ENCODE measurements around the gene GAB2. TPM values are rescaled to one million over a fixed set of nuclear protein-coding genes. Genes with fewer than 3 reads are reported as not detected.
"Not testable (repeated sequence)": the region's sequence is repeated elsewhere in the genome, so short reads cannot be mapped to it uniquely, and the experiment has no call there.

Gene GAB2
- polyA plus RNA-seq, 3 donors: 2.8 to 39.4 (median 4.4) TPM

DNA sequence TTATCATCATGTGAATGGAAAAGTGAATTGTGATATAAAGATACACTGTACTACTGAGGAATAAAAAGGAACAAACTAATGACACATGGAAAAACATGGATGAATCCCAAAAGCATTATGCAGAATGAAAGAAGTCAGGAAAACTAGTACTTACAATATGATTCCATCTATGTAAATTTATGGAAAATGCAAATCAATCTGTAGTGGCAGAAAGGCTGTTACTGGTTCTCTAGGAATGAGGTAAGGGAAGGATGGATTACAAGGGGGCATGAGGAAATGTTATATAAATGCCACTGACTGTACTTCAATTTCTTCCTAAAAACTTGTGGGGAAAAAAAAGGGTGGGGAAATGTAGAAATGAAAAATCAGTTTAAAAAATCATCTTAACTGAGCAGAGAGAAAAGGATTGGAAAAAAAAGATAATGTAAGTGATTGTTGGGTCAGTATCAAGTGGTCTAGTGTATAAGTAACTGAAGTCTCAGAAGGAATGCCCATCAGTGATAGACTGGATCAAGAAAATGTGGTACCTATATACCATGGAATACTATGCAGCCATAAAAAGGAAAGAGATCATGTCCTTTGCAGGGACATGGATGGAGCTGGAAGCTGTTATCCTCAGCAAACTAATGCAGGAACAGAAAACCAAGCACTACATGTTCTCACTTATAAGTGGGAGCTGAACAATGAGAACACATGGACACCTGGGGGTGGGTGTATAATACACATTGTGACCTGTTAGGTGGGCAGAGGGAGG, 180.2 kb downstream of the GAB2 start:
- H3K79me2 ChIP-seq (ENCODE audit: insufficient read depth, low read length): peaks cover 34% of the 10 kb centered on the region
- Mint-ChIP-seq H3K27me3 (ENCODE audit: low read depth in 3 of 3) (no peaks in the 10 kb centered on the region), H3K9me3 (peaks cover 9 to 19% (median 15%) of the 10 kb centered on the region in 7 donors), H3K36me3 (peaks cover 60 to 62% of the 10 kb centered on the region in 2 donors), H3K4me1 (peaks cover 4% of the 10 kb centered on the region), H3K27ac (peak overlapping the region in 2 of 7 donors; percentile 25 to 67), H3K4me3 (no peak overlapping the region)
- intact Hi-C loops (cut with micrococcal nuclease): no loop called here
- peaks cover 0 to 13% of the 10 kb centered on the region in 2 donors for H3K9me3 ChIP-seq (replicated peaks in 1 of 2; ENCODE audit: control insufficient read depth in 1 of 2, insufficient read depth in 1 of 2, low read length in 2 of 2)
- DNase-seq: no peak
- no peak overlapping the region for H3K9ac ChIP-seq (ENCODE audit: insufficient read depth, low read length, poor library complexity, severe bottlenecking)
- no peak overlapping the region for H3K4me3 ChIP-seq (replicated peaks in 1 of 3; ENCODE audit: low read depth in 2 of 3, low read length in 3 of 3)
- TF ChIP-seq, protein P1, sequence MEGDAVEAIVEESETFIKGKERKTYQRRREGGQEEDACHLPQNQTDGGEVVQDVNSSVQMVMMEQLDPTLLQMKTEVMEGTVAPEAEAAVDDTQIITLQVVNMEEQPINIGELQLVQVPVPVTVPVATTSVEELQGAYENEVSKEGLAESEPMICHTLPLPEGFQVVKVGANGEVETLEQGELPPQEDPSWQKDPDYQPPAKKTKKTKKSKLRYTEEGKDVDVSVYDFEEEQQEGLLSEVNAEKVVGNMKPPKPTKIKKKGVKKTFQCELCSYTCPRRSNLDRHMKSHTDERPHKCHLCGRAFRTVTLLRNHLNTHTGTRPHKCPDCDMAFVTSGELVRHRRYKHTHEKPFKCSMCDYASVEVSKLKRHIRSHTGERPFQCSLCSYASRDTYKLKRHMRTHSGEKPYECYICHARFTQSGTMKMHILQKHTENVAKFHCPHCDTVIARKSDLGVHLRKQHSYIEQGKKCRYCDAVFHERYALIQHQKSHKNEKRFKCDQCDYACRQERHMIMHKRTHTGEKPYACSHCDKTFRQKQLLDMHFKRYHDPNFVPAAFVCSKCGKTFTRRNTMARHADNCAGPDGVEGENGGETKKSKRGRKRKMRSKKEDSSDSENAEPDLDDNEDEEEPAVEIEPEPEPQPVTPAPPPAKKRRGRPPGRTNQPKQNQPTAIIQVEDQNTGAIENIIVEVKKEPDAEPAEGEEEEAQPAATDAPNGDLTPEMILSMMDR (IDR thresholded peaks at IDR 0.05): no peak
- H2AFZ ChIP-seq (ENCODE audit: insufficient read depth, low read depth, low read length, poor library complexity, severe bottlenecking): no peak overlapping the region
- H3K36me3 ChIP-seq (replicated peaks in 1 of 2; ENCODE audit: control insufficient read depth in 1 of 2, insufficient read depth in 2 of 2, low read length in 2 of 2): peaks cover 18 to 62% of the 10 kb centered on the region in 2 donors
- H4K20me1 ChIP-seq (ENCODE audit: insufficient read depth, low read length): peaks cover 67% of the 10 kb centered on the region
- no peak overlapping the region for H3K27ac ChIP-seq (ENCODE audit: low read depth in 1 of 2, low read length in 2 of 2)
- no peak overlapping the region for H3K4me2 ChIP-seq (replicated peaks; ENCODE audit: extremely low read depth, low read length, poor library complexity, severe bottlenecking)
- no peaks in the 10 kb centered on the region for H3K4me1 ChIP-seq (ENCODE audit: control insufficient read depth in 1 of 2, insufficient read depth in 2 of 2, low read length in 2 of 2)
- no peaks in the 10 kb centered on the region for H3K27me3 ChIP-seq (ENCODE audit: control insufficient read depth in 2 of 2, insufficient read depth in 2 of 2, low read length in 2 of 2)

DNA sequence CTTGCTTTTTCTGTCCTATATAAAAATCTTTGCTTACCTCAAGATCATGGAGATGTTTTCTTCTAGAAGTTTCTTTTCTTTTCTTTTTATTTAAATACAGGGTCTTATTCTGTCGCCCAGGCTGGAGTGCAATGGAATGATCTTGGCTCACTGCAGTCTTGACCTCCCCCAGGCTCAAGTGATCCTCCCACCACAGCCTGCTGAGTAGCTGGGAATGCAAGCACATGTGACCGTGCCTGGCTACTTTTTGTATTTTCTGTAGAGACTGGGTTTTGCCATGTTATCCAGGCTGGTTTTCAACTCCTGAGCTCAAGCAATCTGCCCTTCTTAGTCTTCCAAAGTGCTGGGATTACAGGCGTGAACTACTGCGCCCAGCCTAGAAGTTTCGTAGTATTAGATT, 183.6 kb downstream of the GAB2 start:
- H3K4me1 Mint-ChIP-seq: peaks cover 28% of the 10 kb centered on the region
- Histone ChIP-seq H3K4me2 (replicated peaks; ENCODE audit: extremely low read depth, low read length, poor library complexity, severe bottlenecking) (no peak overlapping the region), H3K27me3 (ENCODE audit: control insufficient read depth in 2 of 2, insufficient read depth in 2 of 2, low read length in 2 of 2) (no peaks in the 10 kb centered on the region), H3K79me2 (ENCODE audit: insufficient read depth, low read length) (peaks cover 12% of the 10 kb centered on the region), H3K36me3 (replicated peaks in 1 of 2; ENCODE audit: control insufficient read depth in 1 of 2, insufficient read depth in 2 of 2, low read length in 2 of 2) (peaks cover 11 to 32% of the 10 kb centered on the region in 2 donors), H3K27ac (ENCODE audit: low read depth in 1 of 2, low read length in 2 of 2) (no peak overlapping the region), H4K20me1 (ENCODE audit: insufficient read depth, low read length) (peaks cover 65% of the 10 kb centered on the region), H3K9me3 (replicated peaks in 1 of 2; ENCODE audit: control insufficient read depth in 1 of 2, insufficient read depth in 1 of 2, low read length in 2 of 2) (no peaks in the 10 kb centered on the region), H3K4me3 (replicated peaks in 1 of 3; ENCODE audit: low read depth in 2 of 3, low read length in 3 of 3) (no peak overlapping the region), H3K4me1 (ENCODE audit: control insufficient read depth in 1 of 2, insufficient read depth in 2 of 2, low read length in 2 of 2) (peaks cover 0 to 4% of the 10 kb centered on the region in 2 donors), H2AFZ (ENCODE audit: insufficient read depth, low read depth, low read length, poor library complexity, severe bottlenecking) (no peak overlapping the region), H3K9ac (ENCODE audit: insufficient read depth, low read length, poor library complexity, severe bottlenecking) (no peak overlapping the region)
- peak overlapping the region in 5 of 7 donors; percentile 7 to 60 (median 44) for H3K27ac Mint-ChIP-seq
- no peak overlapping the region for H3K4me3 Mint-ChIP-seq
- TF ChIP-seq, protein P1 (IDR thresholded peaks at IDR 0.05): no peak
- intact Hi-C loops (cut with micrococcal nuclease): loop anchor here in 1 of 2 donors (5.0 kb wide), 1 partner anchor 328 kb away; no protein-coding TSS in a partner anchor
- WGBS (ENCODE audit: insufficient coverage): no CpG with 5 or more reads among the region's 5 CpGs
- peaks cover 0 to 3% (median 2%) of the 10 kb centered on the region in 7 donors for H3K9me3 Mint-ChIP-seq
- no peak for DNase-seq
- H3K36me3 Mint-ChIP-seq: peaks cover 48 to 49% of the 10 kb centered on the region in 2 donors
- no peaks in the 10 kb centered on the region for H3K27me3 Mint-ChIP-seq (ENCODE audit: low read depth in 3 of 3)

DNA sequence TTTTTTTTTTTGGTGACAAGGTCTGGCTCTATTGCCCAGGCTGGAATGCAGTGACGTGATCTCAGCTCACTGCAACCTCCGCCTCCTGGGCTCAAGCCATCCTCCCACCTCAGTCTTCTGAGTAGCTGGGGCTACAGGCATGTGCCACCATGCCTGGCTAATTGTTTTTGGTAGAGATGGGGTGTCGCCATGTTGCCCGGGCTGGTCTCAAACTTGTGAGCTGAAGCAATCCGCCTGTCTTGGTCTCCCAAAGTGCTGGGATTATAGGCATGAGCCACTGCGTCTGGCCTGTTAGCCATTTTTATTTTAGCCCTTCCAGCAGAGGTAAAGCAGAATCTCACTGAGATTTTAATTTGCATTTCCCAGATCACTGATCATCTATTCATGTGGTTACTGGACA, 184.6 kb downstream of the GAB2 start:
- Mint-ChIP-seq H3K36me3 (peaks cover 48 to 52% of the 10 kb centered on the region in 2 donors), H3K4me1 (peaks cover 32% of the 10 kb centered on the region)
- H3K27me3 Mint-ChIP-seq (ENCODE audit: low read depth in 3 of 3); H2AFZ ChIP-seq (ENCODE audit: insufficient read depth, low read depth, low read length, poor library complexity, severe bottlenecking); H3K4me1 ChIP-seq (ENCODE audit: control insufficient read depth in 1 of 2, insufficient read depth in 2 of 2, low read length in 2 of 2); DNase-seq; H3K27ac ChIP-seq (ENCODE audit: low read depth in 1 of 2, low read length in 2 of 2); H3K4me3 Mint-ChIP-seq; H3K27ac Mint-ChIP-seq; H3K9me3 ChIP-seq (replicated peaks in 1 of 2; ENCODE audit: control insufficient read depth in 1 of 2, insufficient read depth in 1 of 2, low read length in 2 of 2); H3K9me3 Mint-ChIP-seq; H3K4me2 ChIP-seq (replicated peaks; ENCODE audit: extremely low read depth, low read length, poor library complexity, severe bottlenecking); H3K9ac ChIP-seq (ENCODE audit: insufficient read depth, low read length, poor library complexity, severe bottlenecking); H3K4me3 ChIP-seq (replicated peaks in 1 of 3; ENCODE audit: low read depth in 2 of 3, low read length in 3 of 3); H3K27me3 ChIP-seq (ENCODE audit: control insufficient read depth in 2 of 2, insufficient read depth in 2 of 2, low read length in 2 of 2): not testable (repeated sequence)
- intact Hi-C loops (cut with micrococcal nuclease): loop anchor here in 1 of 2 donors (5.0 kb wide), 1 partner anchor 329 kb away; no protein-coding TSS in a partner anchor
- peaks cover 18% of the 10 kb centered on the region for H3K79me2 ChIP-seq (ENCODE audit: insufficient read depth, low read length)
- H4K20me1 ChIP-seq (ENCODE audit: insufficient read depth, low read length): peaks cover 65% of the 10 kb centered on the region
- peaks cover 11 to 30% of the 10 kb centered on the region in 2 donors for H3K36me3 ChIP-seq (replicated peaks in 1 of 2; ENCODE audit: control insufficient read depth in 1 of 2, insufficient read depth in 2 of 2, low read length in 2 of 2)
- 100% methylated on average over 4 of the region's 6 CpGs for WGBS (ENCODE audit: insufficient coverage)

Measured in CD14-positive monocyte (primary cell).